Stimulated activated CD4-positive, alpha-beta T cell treated with anti-CD3 and anti-CD28 coated beads, Interleukin-2, amount 100 ng/mL, for 48 hours (primary cell): ENCODE data around the gene ZNRF2.

Experiments
- DNase-seq, 2 donors: peaks; one replicate each; pipeline ENCODE4 v3.0.0-alpha.2; 2020

ZNRF2 gene

DNA sequence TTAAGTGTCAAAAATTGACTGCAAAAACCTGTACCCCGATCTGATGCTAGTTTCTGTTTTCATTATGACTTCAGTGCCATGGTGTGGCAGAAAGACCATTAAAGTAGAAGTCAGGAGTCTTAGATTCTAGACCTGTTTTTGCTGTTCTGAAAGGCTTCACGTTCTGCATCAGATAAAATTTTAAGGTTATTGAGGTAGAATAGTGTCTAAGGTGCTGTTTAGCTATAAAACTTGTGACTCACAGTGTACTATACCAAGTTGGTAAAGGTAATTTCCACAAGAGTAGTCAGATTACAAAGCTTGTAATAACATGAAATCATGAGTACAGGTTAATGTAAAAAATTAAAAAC lies 38.6 kb downstream of the ZNRF2 start:
- no peak for DNase-seq

DNA sequence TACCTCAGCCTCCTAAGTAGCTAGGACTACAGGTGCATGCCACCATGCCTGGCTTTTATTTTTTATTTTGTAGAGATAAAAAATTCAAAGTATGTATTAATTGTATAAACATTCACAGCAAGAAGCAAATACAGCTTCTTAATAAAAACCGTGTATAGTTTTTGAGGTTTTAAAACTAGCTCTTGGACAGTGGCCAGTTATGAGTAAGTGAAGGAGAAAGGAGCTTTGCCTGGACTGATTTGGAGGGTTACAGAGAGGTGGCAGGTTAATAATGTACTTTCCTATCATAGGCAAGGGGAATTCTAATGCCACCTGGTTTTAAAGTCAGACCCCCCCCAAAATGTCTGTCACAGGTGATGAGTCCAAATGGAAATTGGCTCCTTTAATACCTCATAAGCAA lies 43.4 kb downstream of the ZNRF2 start:
- no peak for DNase-seq

DNA sequence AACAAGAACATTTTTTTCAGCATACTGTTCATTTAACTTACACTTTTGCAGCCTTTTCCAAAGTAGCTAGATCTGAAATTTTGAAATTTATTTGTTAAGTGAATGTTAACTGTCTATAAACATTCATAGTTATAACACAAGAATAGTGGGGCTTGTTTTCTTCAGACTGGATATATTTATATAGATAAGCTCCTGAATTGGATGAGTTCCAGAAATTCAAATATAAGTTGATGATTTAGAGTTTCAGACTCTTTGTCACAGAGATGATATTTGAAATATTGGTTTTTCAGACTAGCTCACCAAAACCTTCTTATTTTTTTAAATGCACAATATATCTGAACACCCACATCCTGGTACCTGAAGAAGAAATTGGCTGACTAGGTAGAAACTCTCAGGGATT lies 44.0 kb downstream of the ZNRF2 start:
- DNase-seq, result no peak

DNA sequence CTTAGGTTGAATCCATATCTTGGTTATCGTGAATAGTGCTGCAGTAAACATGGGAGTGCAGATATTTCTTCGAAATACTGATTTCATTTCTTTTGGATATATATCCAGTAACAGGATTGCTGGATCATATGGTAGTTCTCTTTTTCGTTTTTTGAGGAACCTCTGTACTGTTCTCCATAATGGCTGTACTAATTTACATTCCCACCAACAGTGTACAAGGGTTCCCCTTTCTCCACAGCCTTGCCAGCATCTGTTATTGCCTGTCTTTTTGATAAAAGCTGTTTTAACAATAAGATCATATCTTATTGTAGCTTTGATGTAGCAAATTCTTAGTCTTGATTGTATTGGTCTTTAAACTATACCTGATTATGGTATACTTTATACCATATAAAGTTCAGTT lies 45.3 kb downstream of the ZNRF2 start:
- no peak for DNase-seq

DNA sequence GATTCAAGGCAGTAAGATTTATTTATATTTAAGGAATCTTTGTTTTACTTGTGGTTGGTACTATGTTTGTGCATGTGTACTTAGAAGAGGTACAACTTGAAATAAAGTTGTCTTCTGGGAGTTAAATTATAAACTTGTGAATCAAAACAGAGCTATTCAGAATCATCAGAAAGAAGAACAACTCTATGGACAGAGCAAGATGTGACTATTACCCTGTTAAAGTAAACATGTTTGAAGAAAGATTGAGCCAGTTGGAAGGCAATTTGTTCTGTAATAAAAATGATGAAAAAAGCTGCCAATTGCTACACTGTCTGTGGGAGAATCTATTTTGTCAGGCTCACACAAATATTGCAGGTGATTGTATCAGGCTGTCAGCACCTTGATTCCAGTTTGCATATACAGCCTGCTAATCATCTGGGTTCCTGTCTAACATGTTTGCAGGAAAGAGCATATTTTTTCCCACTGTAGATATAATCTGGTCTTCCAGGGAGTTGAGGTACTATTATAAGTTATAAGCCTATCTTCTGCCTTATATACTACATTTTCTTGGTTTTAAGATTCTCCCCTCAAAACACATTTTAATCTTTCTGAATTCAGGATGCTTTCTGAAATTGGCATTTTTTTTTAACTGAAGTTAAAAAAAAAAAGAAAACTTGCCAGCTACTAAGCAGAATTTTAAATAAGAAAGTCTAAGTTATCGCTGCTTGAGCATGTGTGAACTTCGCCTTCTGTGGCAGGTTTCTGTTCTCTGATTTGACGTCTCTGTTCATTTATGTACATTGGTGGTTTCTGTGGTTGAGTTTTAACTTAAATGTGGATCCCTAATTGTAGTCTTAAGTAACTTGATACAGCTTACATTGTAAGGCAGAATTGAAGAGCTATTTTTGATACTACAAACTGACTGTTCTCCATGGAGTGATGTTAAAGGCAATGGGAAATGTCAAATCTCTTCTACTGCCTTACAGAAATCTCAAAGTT lies 46.0 kb downstream of the ZNRF2 start:
- DNase-seq, result no peak

DNA sequence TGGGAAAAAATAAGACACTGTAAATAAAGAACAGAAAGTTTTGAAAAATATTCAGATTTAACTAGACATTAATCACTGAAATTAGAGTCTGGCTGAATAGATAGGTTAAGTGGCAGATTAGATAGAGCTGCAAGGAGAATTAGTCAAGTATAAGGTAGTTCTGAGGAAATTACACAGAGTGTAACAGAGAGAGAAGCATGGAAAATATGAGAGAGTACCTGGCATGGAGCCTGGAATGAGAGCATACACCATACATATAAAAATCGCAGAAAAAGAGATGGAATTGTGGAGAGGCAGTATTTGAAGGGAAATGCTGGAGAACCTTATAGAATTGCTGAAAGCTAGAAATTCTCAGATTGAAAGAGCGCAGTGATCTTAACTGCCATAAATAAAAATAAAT lies 46.9 kb downstream of the ZNRF2 start:
- DNase-seq, result no peak

DNA sequence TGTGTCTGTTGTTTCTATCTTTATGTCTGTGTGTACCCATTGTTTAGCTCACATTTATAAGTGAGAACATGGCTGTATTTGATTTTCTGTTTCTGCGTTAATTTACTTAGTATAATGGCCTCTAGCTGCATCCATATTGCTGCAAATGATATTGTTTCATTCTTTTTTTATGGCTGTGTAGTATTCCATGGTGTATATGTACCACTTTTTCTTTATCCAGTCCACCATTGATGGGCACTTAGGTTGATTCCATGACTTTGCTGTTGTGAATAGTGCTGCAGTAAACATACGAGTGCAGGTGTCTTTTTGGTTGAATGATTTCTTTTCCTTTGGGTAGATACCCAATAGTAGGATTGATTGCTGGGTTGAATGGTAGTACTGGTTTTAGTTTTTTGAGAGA lies 48.2 kb downstream of the ZNRF2 start:
- DNase-seq, result no peak

DNA sequence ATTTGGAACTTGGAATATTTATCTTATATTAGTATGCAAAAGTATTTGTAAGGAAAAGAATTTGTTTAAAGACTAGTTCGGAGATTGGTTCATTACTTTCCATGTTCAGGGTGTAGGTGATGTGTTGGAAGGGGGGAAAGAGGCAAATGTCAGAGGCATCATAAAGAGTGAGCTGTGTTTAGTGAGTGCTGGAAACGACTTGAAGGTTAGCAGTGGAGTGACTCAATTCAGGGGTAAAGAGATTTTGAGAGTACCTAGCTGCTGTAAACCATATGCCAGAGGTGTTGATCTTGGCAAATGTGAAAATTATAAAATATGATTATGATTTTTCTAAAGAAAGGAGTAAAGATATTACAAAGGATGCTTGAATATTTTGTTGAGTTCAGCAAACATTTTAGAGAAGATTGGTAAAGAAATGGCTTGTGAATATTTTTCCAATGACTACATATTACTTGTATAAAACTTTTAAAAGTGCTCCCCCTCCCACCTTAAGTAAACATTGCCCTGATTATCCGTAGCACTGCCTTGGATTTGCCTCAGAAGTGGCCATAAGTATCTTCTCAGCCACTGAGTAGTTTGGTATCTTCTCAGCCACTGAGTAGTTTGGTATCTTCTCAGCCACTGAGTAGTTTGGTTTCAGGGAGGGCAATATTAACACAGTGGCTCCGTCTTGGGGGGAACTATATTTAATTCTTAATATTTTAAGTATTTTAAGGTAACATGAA lies 51.5 kb downstream of the ZNRF2 start:
- DNase-seq, result no peak

DNA sequence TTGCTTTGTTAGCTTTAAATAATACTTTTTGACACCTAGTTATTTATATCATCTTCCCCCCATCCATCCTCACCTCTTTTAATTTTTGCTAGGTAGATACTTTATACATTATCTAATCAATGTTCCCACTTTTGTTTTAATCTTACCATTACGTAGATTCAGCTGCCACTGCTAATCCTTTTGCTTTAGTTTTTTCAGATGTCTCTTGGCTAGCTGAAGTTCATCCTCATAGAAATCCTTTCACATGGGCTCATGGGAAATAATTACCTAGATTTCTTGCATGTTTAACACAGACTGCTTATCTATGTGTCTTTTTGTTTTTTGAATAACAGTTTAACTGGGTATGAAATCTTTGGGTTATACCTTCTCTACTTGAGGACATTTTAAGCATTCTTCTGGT lies 60.1 kb downstream of the ZNRF2 start:
- DNase-seq, result no peak

DNA sequence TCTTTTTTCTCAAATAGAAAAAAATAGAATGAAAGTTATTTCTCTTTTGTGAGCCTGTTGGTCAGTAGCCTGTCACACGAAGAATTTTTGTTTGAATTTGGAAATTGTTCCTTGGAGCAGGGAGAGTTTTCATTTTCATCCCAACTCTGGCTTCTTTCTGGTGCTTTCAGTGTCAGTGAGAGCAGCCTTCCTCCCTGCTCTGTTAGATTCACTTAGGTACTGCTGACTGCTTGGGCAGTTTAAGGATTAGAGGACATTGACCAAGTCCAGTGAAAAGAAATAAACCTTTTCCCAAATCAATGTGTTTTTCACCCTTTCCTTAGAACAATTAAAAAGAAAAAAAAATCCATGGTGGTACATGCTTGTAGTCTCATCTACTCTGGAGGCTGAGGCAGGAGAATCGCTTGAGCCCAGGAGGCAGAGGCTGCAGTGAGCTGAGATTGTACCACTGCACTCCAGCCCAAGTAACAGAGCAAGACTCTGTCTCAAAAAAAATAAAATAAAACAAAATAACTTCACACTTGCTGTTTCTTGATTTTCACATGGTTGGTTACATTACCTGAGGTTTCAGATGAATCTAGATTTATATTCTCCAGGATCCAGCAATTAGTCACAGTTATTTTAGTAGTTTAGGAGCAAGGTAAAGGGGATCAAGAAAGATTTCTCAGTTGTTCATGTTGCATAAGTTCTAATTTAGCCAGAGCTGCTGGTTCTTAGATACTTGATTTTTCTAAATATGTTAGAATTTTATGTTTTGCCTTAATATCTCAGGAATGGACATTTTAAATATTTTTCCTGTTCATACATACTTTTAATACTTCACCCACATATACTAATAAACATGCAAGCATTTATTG lies 63.1 kb downstream of the ZNRF2 start:
- no peak for DNase-seq

DNA sequence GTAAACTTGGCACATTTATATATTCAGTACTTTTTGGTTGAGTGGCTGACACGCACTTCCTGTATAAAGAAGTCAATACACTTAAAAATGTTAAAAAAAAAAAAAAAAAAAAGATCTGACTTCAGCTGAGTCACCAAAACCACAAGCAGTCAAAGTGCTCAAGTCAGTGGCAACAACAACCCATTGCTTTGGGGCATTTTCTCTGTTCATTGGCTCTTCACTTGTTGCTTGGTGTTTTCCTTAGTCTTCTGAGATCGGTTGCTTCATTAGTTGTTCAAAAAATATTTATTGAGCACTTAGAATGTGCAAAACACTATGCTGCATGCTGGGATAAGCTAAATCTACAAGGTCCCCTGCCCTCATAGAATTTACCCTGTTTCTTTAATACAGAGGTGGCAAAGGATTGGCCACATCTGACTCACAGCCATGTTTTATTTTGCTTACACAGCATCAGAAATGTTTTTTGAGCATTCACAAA lies 63.7 kb downstream of the ZNRF2 start:
- DNase-seq, result peak; percentile 8 to 15

DNA sequence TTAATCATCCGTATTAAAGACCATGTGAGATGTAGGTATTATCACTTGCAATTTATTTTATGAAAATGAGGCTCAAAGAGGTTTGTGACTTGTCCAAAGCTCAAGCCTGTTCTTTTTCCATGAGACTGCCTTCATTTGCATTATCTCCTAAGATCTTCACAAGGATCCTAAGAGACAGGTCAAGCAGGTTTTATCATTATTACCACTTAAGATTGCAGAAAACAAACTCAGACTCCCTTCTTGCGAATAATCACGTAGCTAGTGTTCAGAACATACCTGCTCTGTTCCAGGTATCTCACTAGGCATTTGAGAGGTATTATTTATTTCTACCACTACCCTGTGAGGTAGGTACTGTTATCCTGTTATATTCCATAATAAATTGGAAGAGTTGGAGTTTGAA lies 64.8 kb downstream of the ZNRF2 start:
- no peak for DNase-seq

DNA sequence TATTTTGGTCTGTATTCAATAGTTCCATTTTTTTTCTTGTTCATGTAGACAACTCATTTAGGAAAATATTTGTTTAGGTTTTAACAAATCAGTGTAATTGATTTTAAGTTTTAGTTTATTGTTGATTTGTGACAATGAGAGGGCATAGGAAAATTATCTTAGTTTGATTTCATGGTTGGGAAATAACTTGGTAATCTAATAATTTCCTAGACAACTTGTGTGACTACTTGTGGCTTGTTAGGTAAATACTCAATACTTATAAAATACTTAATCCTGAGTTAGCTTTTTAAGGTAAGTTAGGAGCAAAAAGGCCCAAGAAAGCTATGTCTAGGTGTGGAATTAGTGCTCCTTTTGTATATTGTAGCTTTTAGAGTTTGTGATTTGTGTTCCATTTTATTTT lies 65.4 kb downstream of the ZNRF2 start:
- no peak for DNase-seq

DNA sequence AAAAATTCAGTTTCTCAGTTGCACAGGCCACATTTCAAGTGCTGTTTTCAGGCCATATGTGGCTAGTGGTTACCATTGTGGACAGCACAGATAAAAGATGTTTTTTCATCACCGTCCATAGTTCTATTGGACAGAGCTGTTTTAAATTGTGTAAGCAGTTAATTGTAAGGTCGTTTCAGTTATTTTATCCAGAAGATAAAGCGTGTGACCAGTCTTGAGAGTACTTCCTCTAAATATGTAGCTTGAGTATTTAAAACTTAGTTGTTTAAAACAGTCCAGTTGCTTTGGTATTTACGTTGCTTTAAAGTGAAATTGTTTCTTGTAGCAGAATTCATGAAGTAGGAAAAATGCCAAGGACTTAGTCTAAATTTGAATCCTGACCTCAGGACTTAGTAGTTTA lies 66.9 kb downstream of the ZNRF2 start:
- no peak for DNase-seq

DNA sequence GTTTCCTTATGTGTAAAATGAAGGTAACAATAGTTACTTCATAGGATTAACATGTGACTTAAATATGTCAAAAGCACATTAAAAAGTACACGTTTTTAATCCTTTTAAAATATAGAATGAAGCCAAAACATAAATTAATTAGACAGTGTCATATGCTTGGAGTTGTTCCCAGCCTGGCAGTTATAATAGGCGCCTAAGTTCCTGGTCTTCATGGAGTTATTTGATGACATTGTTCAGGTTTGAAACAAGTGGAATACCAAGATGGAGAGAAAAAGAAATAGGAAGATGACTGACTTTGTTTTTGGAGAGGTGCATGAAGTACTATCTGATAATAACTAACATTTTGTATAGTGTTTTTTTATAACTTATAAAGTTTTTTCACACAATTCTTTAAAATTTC lies 67.3 kb downstream of the ZNRF2 start:
- no peak for DNase-seq

DNA sequence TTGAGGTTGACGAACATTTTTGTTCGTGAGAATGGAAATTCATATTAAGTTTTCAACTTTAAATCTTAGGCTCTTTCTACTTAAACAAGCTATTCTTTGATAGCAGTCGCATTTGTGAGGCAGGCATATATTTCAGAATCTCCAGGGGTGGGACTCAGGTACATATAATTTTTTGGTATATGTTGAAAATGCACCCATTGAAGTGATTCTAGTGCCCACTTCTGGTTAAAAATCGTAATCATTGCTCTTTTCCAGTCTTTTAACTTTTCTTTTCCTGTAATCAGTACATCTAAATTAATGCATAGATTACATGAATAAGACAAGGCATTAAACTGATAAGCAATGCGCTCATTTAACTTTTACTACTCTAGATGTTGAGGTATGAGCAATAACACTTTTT lies 67.8 kb downstream of the ZNRF2 start:
- no peak for DNase-seq

DNA sequence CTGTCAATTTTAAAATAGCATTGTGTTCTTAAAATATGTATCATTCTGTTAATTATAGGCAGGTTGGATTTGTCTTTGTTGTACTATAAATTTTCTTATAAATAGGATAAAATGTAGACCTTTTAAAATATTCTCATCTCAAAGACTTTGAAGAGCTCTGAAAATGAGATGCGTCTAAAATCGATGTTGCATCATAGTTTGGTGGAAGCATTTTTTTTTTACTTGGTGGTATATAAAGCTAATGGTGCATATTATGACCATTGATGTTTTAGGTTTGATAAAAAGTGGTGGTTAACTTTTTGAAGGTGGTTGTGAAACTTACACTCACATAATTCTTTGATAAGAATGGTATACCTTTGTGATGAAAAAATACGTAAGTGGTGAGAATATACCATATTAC lies 69.1 kb downstream of the ZNRF2 start:
- no peak for DNase-seq

DNA sequence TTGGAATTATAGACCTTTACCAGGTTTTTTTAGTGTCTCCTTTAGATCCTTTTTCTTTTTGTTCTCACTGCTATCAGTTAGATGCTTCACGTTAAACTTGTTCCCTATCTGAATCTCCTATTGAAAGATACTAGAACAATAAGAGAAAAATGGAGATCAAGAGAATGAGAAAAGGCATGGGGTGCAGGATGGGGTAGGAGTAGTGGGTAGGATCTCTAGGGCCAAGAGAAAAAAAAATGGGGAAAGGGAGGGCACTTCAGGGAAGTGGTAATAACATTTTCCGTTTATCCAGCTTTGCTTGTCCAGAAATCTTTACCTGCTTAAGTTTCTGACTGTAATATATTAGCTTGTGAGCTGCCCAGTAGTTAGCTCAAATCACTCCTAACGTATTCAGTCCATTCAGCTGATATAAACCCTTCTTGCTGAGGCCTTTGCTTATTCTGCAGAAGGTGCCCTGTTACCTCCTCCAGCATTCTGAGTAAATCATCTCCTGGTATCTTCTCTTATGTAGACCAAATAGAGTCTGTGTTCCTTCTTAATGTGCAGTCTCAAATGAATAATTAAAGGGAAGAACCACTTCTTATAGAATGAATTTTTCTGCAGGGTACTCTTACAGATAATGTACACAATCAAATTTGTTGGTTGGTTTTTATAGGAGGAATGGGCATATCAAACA lies 69.7 kb downstream of the ZNRF2 start:
- DNase-seq, result no peak

DNA sequence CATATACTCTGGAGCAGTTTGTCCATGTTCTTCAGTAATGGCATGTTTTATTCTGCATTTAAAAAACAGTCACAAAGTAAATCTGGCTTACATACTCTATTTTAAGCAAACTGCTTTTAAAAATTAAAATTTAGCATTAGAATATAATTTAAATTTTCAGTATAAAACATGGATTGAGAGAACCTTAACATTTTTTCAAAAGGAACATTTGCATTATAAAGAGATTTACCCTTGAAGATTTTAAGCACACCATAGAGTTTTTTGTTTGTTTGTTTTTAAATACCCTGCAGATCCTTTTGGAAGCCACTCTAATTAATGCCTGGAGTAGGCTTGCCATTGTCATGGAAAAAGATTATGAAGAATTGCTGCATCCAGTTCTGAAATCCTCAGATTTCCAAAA lies 70.4 kb downstream of the ZNRF2 start:
- DNase-seq, result no peak

DNA sequence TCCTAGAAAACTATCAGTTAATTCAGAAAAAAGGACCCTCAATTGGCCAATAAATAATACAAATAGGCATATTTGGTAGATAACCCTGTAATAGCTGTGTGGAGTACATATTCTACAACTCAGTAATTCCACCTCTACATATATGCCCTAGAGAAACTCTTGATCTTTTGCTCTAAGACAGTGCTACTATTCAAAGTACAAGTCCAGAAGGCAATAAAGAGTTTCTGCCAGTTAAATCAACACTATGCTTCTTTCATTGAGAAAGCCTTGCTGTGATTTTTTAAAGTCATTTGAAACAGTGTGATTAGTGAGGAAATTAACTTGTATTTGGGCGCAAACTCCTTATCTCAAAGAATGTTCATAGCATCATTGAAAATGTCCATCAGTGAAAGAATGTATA lies 75.6 kb downstream of the ZNRF2 start:
- DNase-seq, result no peak

DNA sequence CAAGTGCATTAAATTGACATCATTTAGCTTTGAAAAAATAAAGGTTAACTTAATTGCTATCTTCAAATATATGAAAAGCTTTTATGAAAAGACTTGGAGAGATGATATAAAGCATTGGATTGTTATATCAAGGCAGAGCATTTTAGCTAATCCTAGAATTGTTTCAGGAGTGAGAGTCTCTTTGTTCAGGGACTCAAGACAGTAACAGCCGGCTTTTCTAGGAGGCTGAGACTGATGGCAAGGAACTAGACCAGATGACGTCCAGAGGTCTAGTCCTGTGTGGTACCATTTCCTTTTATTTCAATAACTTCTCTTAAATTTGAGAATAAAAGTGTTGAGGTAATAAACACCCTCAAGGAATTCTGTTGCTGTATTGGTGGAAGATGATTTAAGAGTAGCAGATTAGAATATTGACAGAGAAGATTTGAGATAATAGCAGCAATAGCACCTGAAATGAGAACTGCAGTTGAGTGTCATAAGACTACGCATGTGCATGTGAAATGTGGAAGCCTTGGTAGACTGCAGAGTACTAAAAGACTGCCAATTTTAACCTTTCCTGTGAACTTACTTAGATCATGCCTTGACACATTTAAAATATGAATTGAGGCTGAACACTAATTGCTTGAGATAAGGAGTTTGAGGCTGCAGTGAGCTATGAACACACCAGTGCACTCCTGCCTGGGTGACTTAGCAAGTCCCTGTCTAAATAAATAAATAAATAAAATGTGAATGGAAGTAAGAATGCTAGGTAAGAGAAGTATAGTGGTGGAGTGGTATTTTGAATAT lies 79.6 kb downstream of the ZNRF2 start:
- no peak for DNase-seq

DNA sequence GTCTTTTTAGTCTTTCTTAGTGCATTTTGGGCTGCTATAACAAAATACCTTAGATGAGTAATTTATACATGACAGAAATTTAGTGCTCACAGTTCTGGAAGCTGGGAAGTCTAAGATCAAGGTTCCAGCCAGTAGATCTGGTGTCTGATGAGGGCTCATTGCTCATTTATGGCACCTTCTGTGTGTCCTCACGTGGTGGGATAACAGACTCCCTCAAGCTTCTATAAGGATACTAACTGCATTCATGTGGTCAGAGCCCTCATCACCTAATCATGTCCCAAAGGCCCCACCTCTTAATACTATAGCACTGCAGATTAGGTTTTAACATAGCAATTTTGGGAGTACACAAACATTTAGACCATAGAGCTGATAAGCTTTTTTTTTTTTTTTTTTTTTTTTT lies 80.4 kb downstream of the ZNRF2 start:
- no peak for DNase-seq
